Stimulated activated CD8-positive, alpha-beta memory T cell treated with anti-CD3 and anti-CD28 coated beads, Interleukin-2, amount 100 ng/mL, for 48 hours (primary cell): ENCODE data around the gene A2ML1.
"Not testable (repeated sequence)": the region's sequence is repeated elsewhere in the genome, so short reads cannot be mapped to it uniquely, and the experiment has no call there.

Source experiments
- DNase-seq, 2 donors: peaks; one replicate each; pipeline ENCODE4 v3.0.0-alpha.2; 2020; ENCODE audit warnings: low read depth in 2 of 2

A2ML1 gene

GRCh38 chr12:8906266-8907180 is 84.1 kb downstream of the A2ML1 start:
- DNase-seq = no peak

GRCh38 chr12:8907513-8907912 is 85.1 kb downstream of the A2ML1 start:
- DNase-seq = no peak

- no peak for DNase-seq
These were observed 87.3 kb downstream of the A2ML1 start for GRCh38 chr12:8909752-8910151.

- no peak for DNase-seq
These were observed 89.3 kb downstream of the A2ML1 start for GRCh38 chr12:8911606-8912268.

GRCh38 chr12:8912914-8913313 is 90.5 kb downstream of the A2ML1 start:
- no peak for DNase-seq

GRCh38 chr12:8913702-8914032 is 91.2 kb downstream of the A2ML1 start:
- DNase-seq = no peak

GRCh38 chr12:8914033-8914715 is 91.8 kb downstream of the A2ML1 start, which contains the start of gene PHC1:
Gene PHC1 (plus strand): TSS chr12:8914509. CDS start chr12:8917678, 3,169 bp downstream.
- DNase-seq = peak; percentile 52 to 64

GRCh38 chr12:8914716-8915526 is 92.5 kb downstream of the A2ML1 start:
- DNase-seq = peak; percentile 33 to 40

- no peak for DNase-seq
These were observed 93.7 kb downstream of the A2ML1 start for GRCh38 chr12:8916154-8916553.

GRCh38 chr12:8917031-8917430 is 94.6 kb downstream of the A2ML1 start:
- DNase-seq = no peak

- DNase-seq = no peak
These were observed 95.3 kb downstream of the A2ML1 start for GRCh38 chr12:8917751-8918150.

- not testable (repeated sequence) for DNase-seq
These were observed 97.2 kb downstream of the A2ML1 start for GRCh38 chr12:8919643-8920042.

- DNase-seq = no peak
These were observed 100.1 kb downstream of the A2ML1 start for GRCh38 chr12:8922544-8922943.
